DMS153 (cell line): ENCODE data around the gene KRTAP4-16.
"Not testable (repeated sequence)": the region's sequence is repeated elsewhere in the genome, so short reads cannot be mapped to it uniquely, and the experiment has no call there.

Source experiments
- DNase-seq: peaks from one replicate; lab custom pipeline; 2025; lab: John Stamatoyannopoulos, UW

Gene KRTAP4-16

GRCh38 chr17:41073676-41074075 lies 28.3 kb downstream of the KRTAP4-16 start:
- DNase-seq = no peak

GRCh38 chr17:41071606-41072360 lies 30.2 kb downstream of the KRTAP4-16 start:
- no peak for DNase-seq

GRCh38 chr17:41069031-41069430 lies 33.0 kb downstream of the KRTAP4-16 start:
- DNase-seq = no peak

GRCh38 chr17:41067281-41067680 lies 34.7 kb downstream of the KRTAP4-16 start:
- DNase-seq = no peak

GRCh38 chr17:41065829-41066624 lies 36.0 kb downstream of the KRTAP4-16 start, which contains the start of gene KRTAP2-4:
TSS of gene KRTAP2-4 (minus strand) at chr17:41065879. CDS start at chr17:41065845, 34 bp downstream.
- DNase-seq = no peak

GRCh38 chr17:41065016-41065689 lies 36.9 kb downstream of the KRTAP4-16 start:
- not testable (repeated sequence) for DNase-seq

- DNase-seq = no peak
These were observed 37.7 kb downstream of the KRTAP4-16 start for GRCh38 chr17:41064301-41064700.

- no peak for DNase-seq
These were observed 38.6 kb downstream of the KRTAP4-16 start for GRCh38 chr17:41063449-41063848.

- DNase-seq = no peak
These were observed 40.0 kb downstream of the KRTAP4-16 start for GRCh38 chr17:41061964-41062363.

GRCh38 chr17:41060052-41060604 lies 41.9 kb downstream of the KRTAP4-16 start, which contains the start of gene KRTAP2-3:
TSS of gene KRTAP2-3 (minus strand) at chr17:41060114. CDS start at chr17:41060050, 64 bp downstream.
- DNase-seq = no peak

GRCh38 chr17:41059276-41060051 lies 42.5 kb downstream of the KRTAP4-16 start:
- not testable (repeated sequence) for DNase-seq

- DNase-seq = no peak
These were observed 43.3 kb downstream of the KRTAP4-16 start for GRCh38 chr17:41058741-41059140.

- no peak for DNase-seq
These were observed 44.5 kb downstream of the KRTAP4-16 start for GRCh38 chr17:41057547-41057946.

GRCh38 chr17:41055130-41055529 lies 46.9 kb downstream of the KRTAP4-16 start, which contains the start of gene KRTAP2-2:
TSS of gene KRTAP2-2 (minus strand) at chr17:41055230. CDS start at chr17:41055211, 19 bp downstream.
- not testable (repeated sequence) for DNase-seq

- not testable (repeated sequence) for DNase-seq
These were observed 47.5 kb downstream of the KRTAP4-16 start for GRCh38 chr17:41054556-41054955.

GRCh38 chr17:41054025-41054424 lies 48.0 kb downstream of the KRTAP4-16 start:
- no peak for DNase-seq

- DNase-seq = no peak
These were observed 49.4 kb downstream of the KRTAP4-16 start for GRCh38 chr17:41052566-41052965.
